Cardiac fibroblast (primary cell): ENCODE measurements around the gene NCAM1.

Experiments
- DNase-seq, 2 donors: peaks; one replicate each; pipeline versions ENCODE4 v3.0.0 to v3.0.0-alpha.2; 2010; ENCODE audit warnings: low read depth in 2 of 2
- H3K4me3 ChIP-seq, 2 donors: replicated peaks in 1 of 2; 1 replicate in 1 of 2; 2 replicates in 1 of 2; pipeline ENCODE4 v1.5.1; 2011; ENCODE audit warnings: low read depth in 2 of 2, low read length in 2 of 2, mild to moderate bottlenecking in 2 of 2, moderate library complexity in 1 of 2
- TF ChIP-seq, protein P1 (sequence below): IDR thresholded peaks from one replicate; pipeline ENCODE4 v1.5.1; 2011; ENCODE audit warnings: low read depth, mild to moderate bottlenecking, low read length, inconsistent platforms

The NCAM1 gene

DNA sequence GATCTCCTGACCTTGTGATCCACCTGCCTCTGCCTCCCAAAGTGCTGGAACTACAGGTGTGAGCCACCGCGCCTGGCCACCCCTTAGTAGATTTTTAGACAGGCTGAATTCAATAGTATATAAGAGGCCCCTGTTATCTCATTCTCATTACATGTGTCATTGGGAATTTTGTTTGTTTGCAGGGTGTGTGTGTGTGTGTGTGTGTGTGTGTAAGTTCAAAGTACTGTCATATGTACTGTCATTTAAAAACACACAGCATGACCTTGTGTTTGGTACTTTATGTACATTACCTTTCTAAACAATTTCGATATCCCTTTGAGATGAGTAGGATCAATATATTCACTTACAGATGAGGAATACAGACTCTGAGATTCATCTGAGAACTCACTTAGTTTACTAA, 234.5 kb downstream of the NCAM1 start:
- no peak overlapping the region for H3K4me3 ChIP-seq
- TF ChIP-seq, protein P1, sequence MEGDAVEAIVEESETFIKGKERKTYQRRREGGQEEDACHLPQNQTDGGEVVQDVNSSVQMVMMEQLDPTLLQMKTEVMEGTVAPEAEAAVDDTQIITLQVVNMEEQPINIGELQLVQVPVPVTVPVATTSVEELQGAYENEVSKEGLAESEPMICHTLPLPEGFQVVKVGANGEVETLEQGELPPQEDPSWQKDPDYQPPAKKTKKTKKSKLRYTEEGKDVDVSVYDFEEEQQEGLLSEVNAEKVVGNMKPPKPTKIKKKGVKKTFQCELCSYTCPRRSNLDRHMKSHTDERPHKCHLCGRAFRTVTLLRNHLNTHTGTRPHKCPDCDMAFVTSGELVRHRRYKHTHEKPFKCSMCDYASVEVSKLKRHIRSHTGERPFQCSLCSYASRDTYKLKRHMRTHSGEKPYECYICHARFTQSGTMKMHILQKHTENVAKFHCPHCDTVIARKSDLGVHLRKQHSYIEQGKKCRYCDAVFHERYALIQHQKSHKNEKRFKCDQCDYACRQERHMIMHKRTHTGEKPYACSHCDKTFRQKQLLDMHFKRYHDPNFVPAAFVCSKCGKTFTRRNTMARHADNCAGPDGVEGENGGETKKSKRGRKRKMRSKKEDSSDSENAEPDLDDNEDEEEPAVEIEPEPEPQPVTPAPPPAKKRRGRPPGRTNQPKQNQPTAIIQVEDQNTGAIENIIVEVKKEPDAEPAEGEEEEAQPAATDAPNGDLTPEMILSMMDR, result no peak
- no peak for DNase-seq

DNA sequence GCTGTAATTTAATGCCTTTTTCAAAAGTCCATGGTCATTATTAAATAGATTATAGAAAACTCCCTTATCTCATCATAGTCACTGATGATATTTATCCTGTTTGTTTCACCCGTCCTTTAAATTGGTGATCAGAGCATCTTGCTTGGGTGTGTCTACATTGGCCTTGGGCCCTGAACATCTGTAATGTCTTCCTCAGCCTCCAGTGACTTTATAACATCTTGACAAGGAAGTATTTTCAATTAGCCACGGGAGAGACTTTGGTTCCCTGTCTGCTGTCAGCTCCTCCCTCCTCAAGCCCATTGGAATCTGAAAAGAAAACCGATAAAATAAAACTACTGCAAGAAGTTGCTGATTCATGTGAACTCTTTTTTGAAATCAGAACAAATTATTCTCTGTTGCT, 236.2 kb downstream of the NCAM1 start:
- DNase-seq, result no peak

DNA sequence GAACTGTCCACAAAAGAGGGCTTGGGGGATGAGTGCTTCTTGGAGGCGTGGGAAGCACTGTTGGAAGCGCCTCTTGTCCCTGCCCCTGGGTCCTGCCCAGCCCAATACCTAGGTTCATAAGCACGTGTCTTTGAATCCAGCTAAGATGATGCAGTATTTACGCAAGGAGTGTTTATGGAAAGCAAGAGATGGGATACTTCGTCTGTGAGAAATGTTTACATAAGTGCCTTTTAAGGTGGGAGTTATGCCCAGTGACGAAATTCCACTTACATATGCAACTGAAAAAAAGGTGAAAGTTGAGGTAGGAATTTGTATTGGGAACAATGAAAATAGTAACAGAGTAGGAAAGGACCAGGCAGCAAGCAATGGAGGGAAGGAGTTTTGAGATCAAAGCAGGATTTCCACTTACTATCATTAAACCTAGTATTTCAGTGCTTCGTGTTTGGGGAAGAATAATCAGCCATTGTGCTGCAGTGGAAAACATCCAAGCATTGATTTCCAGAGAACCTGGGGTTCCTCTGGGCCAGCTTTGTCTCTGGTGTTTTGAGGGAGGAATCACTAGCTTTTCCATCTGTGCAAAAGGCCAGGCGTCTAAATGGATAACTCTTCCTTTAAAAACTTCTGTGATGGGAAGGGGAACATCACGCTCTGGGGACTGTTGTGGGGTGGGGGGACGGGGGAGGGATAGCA, 237.9 kb downstream of the NCAM1 start:
- no peak for DNase-seq
- H3K4me3 ChIP-seq, result no peak overlapping the region
- TF ChIP-seq, protein P1, result no peak

More for the DNA sequence above, 236.2 kb downstream of the NCAM1 start:
- H3K4me3 ChIP-seq, result no peak overlapping the region
- TF ChIP-seq, protein P1, result no peak

DNA sequence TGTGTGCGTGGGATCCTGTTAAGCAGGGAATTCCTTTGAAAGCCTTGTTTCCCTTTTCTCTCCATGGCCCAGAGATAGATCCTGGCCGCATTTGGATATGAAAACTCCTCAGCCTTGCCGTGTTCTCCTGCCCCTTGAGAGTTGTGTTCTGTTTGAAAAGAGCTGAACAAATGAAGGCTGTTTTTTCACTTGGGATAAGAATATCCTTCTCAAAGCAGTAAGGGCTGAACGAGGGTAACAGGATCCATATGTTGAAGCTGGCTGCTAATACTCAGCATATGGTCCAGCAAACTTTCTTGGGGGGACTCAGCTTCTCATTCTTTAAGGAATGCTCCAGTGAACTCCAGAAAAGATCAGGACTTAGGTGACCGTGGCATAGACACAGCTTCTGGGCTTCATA, 238.6 kb downstream of the NCAM1 start:
- TF ChIP-seq, protein P1, result no peak
- no peak overlapping the region for H3K4me3 ChIP-seq
- no peak for DNase-seq

DNA sequence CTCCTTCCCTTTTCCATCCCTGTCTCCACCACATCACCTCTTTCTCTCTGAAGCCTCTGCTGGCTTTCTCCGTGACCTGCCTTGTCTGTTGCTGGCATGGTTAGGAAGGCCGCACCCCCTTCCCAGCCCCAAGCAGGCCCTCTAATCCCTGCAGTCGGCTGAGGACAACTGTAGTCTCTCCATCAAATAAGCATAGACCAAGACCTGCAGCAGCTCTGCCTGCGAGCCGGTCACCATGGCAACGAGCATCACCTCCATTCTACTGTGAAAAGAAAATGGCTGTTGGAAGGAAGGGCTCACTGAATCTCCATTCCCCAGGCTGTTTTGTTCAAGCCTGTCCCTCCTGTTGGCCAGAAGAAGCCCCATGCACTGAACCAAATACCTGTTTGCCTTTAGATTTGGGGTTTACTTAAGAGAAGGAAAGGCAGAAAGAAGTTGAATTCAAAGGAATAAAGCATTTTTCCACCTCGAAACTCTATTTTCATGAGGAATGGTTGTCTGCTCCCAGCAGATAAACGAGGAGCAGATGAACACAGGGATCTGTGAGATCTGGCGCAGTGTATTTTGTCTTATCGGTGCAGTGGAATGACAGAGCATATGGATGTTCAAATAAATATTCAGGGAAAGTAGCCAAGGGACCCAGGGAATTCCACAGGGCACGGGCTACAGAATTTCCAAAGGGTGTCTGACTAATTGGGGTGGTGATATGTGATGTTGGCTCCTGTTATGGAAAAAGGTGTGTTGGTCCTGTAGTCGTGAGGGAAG, 240.0 kb downstream of the NCAM1 start:
- no peak overlapping the region for H3K4me3 ChIP-seq
- no peak for DNase-seq
- TF ChIP-seq, protein P1, result no peak

DNA sequence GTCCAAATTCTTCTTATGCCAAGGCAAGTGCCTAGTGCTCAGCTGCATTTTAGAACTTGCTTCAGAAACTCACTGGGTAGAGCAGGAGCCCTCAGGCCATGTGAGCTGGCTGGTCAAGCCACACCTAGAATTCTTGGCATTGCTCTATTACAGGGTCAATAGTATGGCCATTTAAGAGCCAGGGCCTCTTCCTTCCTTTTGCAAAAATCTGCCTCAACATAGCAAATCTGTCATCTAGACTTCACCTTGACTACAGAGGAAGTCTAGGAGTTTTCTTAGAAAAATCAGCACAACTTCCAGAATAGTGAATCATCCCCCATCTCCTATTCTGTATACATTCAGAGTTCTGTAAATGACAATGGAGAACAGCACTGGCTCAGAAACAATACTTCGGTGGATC, 241.2 kb downstream of the NCAM1 start:
- peak in 1 of 2 donors; percentile 13 for DNase-seq
- H3K4me3 ChIP-seq, result no peak overlapping the region
- TF ChIP-seq, protein P1, result no peak
